H9 (cell line): Measurements from ENCODE around the gene TIAM2. TPM values are rescaled to one million over a fixed set of nuclear protein-coding genes. Genes with fewer than 3 reads are reported as not detected.

Source experiments
- DNase-seq: peaks from one replicate; pipeline ENCODE4 v3.0.0-alpha.2; 2017
- H2AFZ ChIP-seq: one replicate; pipeline ENCODE4 v1.6.1; 2013; ENCODE audit warnings: mild to moderate bottlenecking, low read length, control low read depth, moderate library complexity
- H2AK5ac ChIP-seq: 2 replicates; pipeline ENCODE4 v1.6.1; 2013; ENCODE audit warnings: low read length, control low read depth, mixed read lengths; ENCODE audit not compliant: insufficient read length
- H2BK120ac ChIP-seq: one replicate; pipeline ENCODE4 v1.6.1; 2013; ENCODE audit warnings: low read depth, mild to moderate bottlenecking, low read length, control low read depth, inconsistent platforms; ENCODE audit not compliant: poor library complexity, severe bottlenecking
- H2BK12ac ChIP-seq: 2 replicates; pipeline ENCODE4 v1.6.1; 2013; ENCODE audit warnings: low read length, control low read depth, mixed read lengths, low read depth; ENCODE audit not compliant: insufficient read length
- H2BK15ac ChIP-seq: 2 replicates; pipeline ENCODE4 v1.6.1; 2013; ENCODE audit warnings: low read depth, low read length, control low read depth
- H2BK20ac ChIP-seq: one replicate; pipeline ENCODE4 v1.6.1; 2013; ENCODE audit warnings: low read depth, mild to moderate bottlenecking, low read length, control low read depth, inconsistent platforms; ENCODE audit not compliant: poor library complexity, severe bottlenecking
- H2BK5ac ChIP-seq: 2 replicates; pipeline ENCODE4 v1.6.1; 2013; ENCODE audit warnings: low read length, control low read depth, mixed read lengths; ENCODE audit not compliant: insufficient read length
- H3K14ac ChIP-seq: 2 replicates; pipeline ENCODE4 v1.6.1; 2013; ENCODE audit warnings: low read length, control low read depth; ENCODE audit not compliant: insufficient read depth
- H3K18ac ChIP-seq: 2 replicates; pipeline ENCODE4 v1.6.1; 2013; ENCODE audit warnings: low read depth, mild to moderate bottlenecking, mixed read lengths, low read length, control low read depth; ENCODE audit not compliant: insufficient read length
- H3K23ac ChIP-seq: 2 replicates; pipeline ENCODE4 v1.6.1; 2013; ENCODE audit warnings: low read length, control low read depth, mixed read lengths, low read depth; ENCODE audit not compliant: insufficient read length
- H3K23me2 ChIP-seq: 2 replicates; pipeline ENCODE4 v1.6.1; 2013; ENCODE audit warnings: low read depth, mild to moderate bottlenecking, mixed read lengths, low read length, control low read depth; ENCODE audit not compliant: insufficient read length, poor library complexity, severe bottlenecking
- H3K27ac ChIP-seq: 2 replicates; pipeline ENCODE4 v1.5.1; 2013; ENCODE audit warnings: low read length, control low read depth, mixed read lengths, low read depth; ENCODE audit not compliant: insufficient read length
- H3K27me3 ChIP-seq: 2 replicates; pipeline ENCODE4 v1.6.1; 2013; ENCODE audit warnings: low read length, control low read depth, inconsistent platforms; ENCODE audit not compliant: insufficient read depth
- H3K4ac ChIP-seq: 2 replicates; pipeline ENCODE4 v1.6.1; 2013; ENCODE audit warnings: low read depth, mild to moderate bottlenecking, control low read depth, inconsistent platforms, low read length, moderate library complexity
- H3K4me1 ChIP-seq: 2 replicates; pipeline ENCODE4 v1.6.1; 2013; ENCODE audit warnings: low read length, control low read depth, inconsistent platforms; ENCODE audit not compliant: insufficient read depth
- H3K4me2 ChIP-seq: 2 replicates; pipeline ENCODE4 v1.6.1; 2013; ENCODE audit warnings: low read length, control low read depth, mixed read lengths; ENCODE audit not compliant: insufficient read length, insufficient read depth
- H3K56ac ChIP-seq: 2 replicates; pipeline ENCODE4 v1.6.1; 2013; ENCODE audit warnings: low read depth, mild to moderate bottlenecking, mixed read lengths, low read length, control low read depth; ENCODE audit not compliant: insufficient read length
- H3K79me1 ChIP-seq: 2 replicates; pipeline ENCODE4 v1.6.1; 2013; ENCODE audit warnings: low read depth, mild to moderate bottlenecking, moderate library complexity, low read length, control low read depth, inconsistent platforms; ENCODE audit not compliant: insufficient read depth, poor library complexity, severe bottlenecking
- H3K79me2 ChIP-seq: 2 replicates; pipeline ENCODE4 v1.6.1; 2013; ENCODE audit warnings: low read length, control low read depth, inconsistent platforms; ENCODE audit not compliant: insufficient read depth
- H3K9ac ChIP-seq: 2 replicates; pipeline ENCODE4 v1.6.1; 2013; ENCODE audit warnings: low read length, control low read depth, mixed read lengths; ENCODE audit not compliant: insufficient read length; ENCODE audit errors: extremely low read depth
- H3K9me3 ChIP-seq: one replicate; pipeline ENCODE4 v1.6.1; 2013; ENCODE audit warnings: low read depth, low read length, inconsistent platforms; ENCODE audit not compliant: control insufficient read depth
- H3T11ph ChIP-seq: one replicate; pipeline ENCODE4 v1.6.1; 2013; ENCODE audit warnings: mild to moderate bottlenecking, low read length, control low read depth, inconsistent platforms
- H4K20me1 ChIP-seq: one replicate; pipeline ENCODE4 v1.6.1; 2013; ENCODE audit not compliant: control insufficient read depth, insufficient read length, insufficient read depth
- H4K5ac ChIP-seq: 2 replicates; pipeline ENCODE4 v1.6.1; 2013; ENCODE audit warnings: low read depth, mild to moderate bottlenecking, mixed read lengths, low read length, control low read depth; ENCODE audit not compliant: insufficient read length
- H4K8ac ChIP-seq: replicated peaks from 2 replicates; pipeline ENCODE4 v1.6.1; 2013; ENCODE audit warnings: low read length, control low read depth, mixed read lengths, low read depth; ENCODE audit not compliant: insufficient read length
- H4K91ac ChIP-seq: 2 replicates; pipeline ENCODE4 v1.6.1; 2013; ENCODE audit warnings: low read depth, mild to moderate bottlenecking, moderate library complexity, mixed read lengths, low read length, control low read depth; ENCODE audit not compliant: insufficient read length
- H3K27ac Mint-ChIP-seq, 3 experiments: 2 replicates in 2 of 3; 3 replicates in 1 of 3; pipeline ENCODE4 v1.8.0; 2020 to 2021; ENCODE audit warnings: mixed read lengths in 3 of 3, mild to moderate bottlenecking in 1 of 3, moderate library complexity in 1 of 3
- H3K27me3 Mint-ChIP-seq: 2 replicates; pipeline ENCODE4 v1.8.0; 2021; ENCODE audit warnings: low read depth, mild to moderate bottlenecking, moderate library complexity, mixed read lengths
- H3K36me3 Mint-ChIP-seq, 3 experiments: 2 replicates in 2 of 3; 3 replicates in 1 of 3; pipeline ENCODE4 v1.8.0; 2020 to 2021; ENCODE audit warnings: low read depth in 3 of 3, mixed read lengths in 3 of 3; ENCODE audit not compliant: insufficient read depth in 1 of 3
- H3K4me1 Mint-ChIP-seq, 2 experiments: 2 replicates each; pipeline ENCODE4 v1.8.0; 2020; ENCODE audit warnings: mixed read lengths in 2 of 2
- H3K4me3 Mint-ChIP-seq, 2 experiments: 2 replicates in 1 of 2; 3 replicates in 1 of 2; pipeline ENCODE4 v1.8.0; 2020 to 2021; ENCODE audit warnings: mild to moderate bottlenecking in 2 of 2, mixed read lengths in 2 of 2, moderate library complexity in 1 of 2
- H3K9me3 Mint-ChIP-seq, 2 experiments: 2 replicates in 1 of 2; 3 replicates in 1 of 2; pipeline ENCODE4 v1.8.0; 2020; ENCODE audit warnings: mild to moderate bottlenecking in 2 of 2, mixed read lengths in 2 of 2, moderate library complexity in 1 of 2
- CTCF ChIP-seq: fragments of 200-600 bp; sonication (generic); conservative IDR thresholded peaks from 3 replicates; pipeline ENCODE4 v1.8.0; 2021; ENCODE audit warnings: antibody characterized with exemption, mild to moderate bottlenecking
- WGBS: extraction: QIAGEN DNeasy Blood & Tissue Kit; methylation state at CpG from one replicate; pipeline ENCODE4 v1.1.7; 2013; ENCODE audit warnings: missing lambda C conversion rate, low lambda C conversion rate, mixed read lengths; ENCODE audit not compliant: insufficient read length; ENCODE audit errors: extremely low coverage; 5-methylcytosine and 5-hydroxymethylcytosine counted together
- total RNA-seq: library from RNA; stranded (reverse); gene quantifications from 2 replicates; pipeline ENCODE4 v1.2.1, GENCODE V29; 2021

The TIAM2 gene
- total RNA-seq, 1 experiment from 2014 or later: 6.3 TPM

- Histone ChIP-seq H3K23me2 (no peaks in the 10 kb centered on the region), H3K9ac (no peak overlapping the region), H3K14ac (no peak overlapping the region), H3K27ac (no peak overlapping the region), H2BK12ac (no peak overlapping the region), H3T11ph (no peak overlapping the region), H3K18ac (no peak overlapping the region), H3K27me3 (no peaks in the 10 kb centered on the region), H2BK5ac (no peak overlapping the region), H3K9me3 (no peaks in the 10 kb centered on the region), H4K5ac (no peak overlapping the region), H3K56ac (no peak overlapping the region), H2BK15ac (no peak overlapping the region), H3K23ac (no peak overlapping the region), H2AK5ac (no peak overlapping the region), H3K79me2 (no peaks in the 10 kb centered on the region), H4K20me1 (no peaks in the 10 kb centered on the region), H2BK20ac (no peak overlapping the region), H3K79me1 (no peaks in the 10 kb centered on the region), H3K4me1 (no peaks in the 10 kb centered on the region), H3K4ac (no peak overlapping the region), H4K91ac (no peak overlapping the region), H2BK120ac (no peak overlapping the region), H2AFZ (no peak overlapping the region), H3K4me2 (no peak overlapping the region), H4K8ac (no peak overlapping the region)
- Mint-ChIP-seq H3K4me1 (peaks cover 8 to 15% of the 10 kb centered on the region in 2 experiments), H3K4me3 (no peak overlapping the region), H3K27ac (no peak overlapping the region), H3K9me3 (no peaks in the 10 kb centered on the region), H3K27me3 (no peaks in the 10 kb centered on the region; the same call in 1 of the 2 replicates), H3K36me3 (peaks cover 0 to 6% (median 5%) of the 10 kb centered on the region in 3 experiments; a peak in 3 of 7 replicates)
- DNase-seq: no peak
- no peak for TF ChIP-seq CTCF
- WGBS: no CpG with 5 or more reads among the region's 4 CpGs
Measured at GRCh38 chr6:155089746-155090145, 94.6 kb downstream of the TIAM2 start.
